SJCRH30 (cell line): Measurements from ENCODE around the gene TMEM107. TPM values are rescaled to one million over a fixed set of nuclear protein-coding genes. Genes with fewer than 3 reads are reported as not detected.
A peak's percentile ranks its signal among the peaks of the same experiment; 100 is the strongest.

Experiments used
- DNase-seq, 2 experiments: peaks; one replicate each; pipeline ENCODE4 v3.0.0-alpha.2; 2015 to 2020
- H3K27ac ChIP-seq: fragments of 250-450 bp; sonication (Bioruptor Pico); 2 replicates; pipeline ENCODE4 v1.5.1; 2020; ENCODE audit warnings: mild to moderate bottlenecking, moderate library complexity
- H3K27me3 ChIP-seq: fragments of 250-450 bp; sonication (Bioruptor Pico); 2 replicates; pipeline ENCODE4 v1.5.1; 2020; ENCODE audit warnings: mild to moderate bottlenecking, moderate library complexity
- H3K36me3 ChIP-seq: fragments of 250-450 bp; sonication (Bioruptor Pico); 2 replicates; pipeline ENCODE4 v1.5.1; 2020; ENCODE audit warnings: mild to moderate bottlenecking, moderate library complexity
- H3K4me1 ChIP-seq: fragments of 250-450 bp; sonication (Bioruptor Pico); 2 replicates; pipeline ENCODE4 v1.5.1; 2020; ENCODE audit warnings: mild to moderate bottlenecking, moderate library complexity
- H3K4me3 ChIP-seq: fragments of 250-450 bp; sonication (Bioruptor Pico); 2 replicates; pipeline ENCODE4 v1.5.1; 2020; ENCODE audit warnings: mild to moderate bottlenecking, moderate library complexity
- H3K9me3 ChIP-seq: fragments of 250-450 bp; sonication (Bioruptor Pico); replicated peaks from 2 replicates; pipeline ENCODE4 v1.5.1; 2020; ENCODE audit warnings: mild to moderate bottlenecking, moderate library complexity
- total RNA-seq: library from RNA; depleted of rRNA; stranded (reverse); fragments of >200 nt; shearing (Covaris generic); gene quantifications from 2 replicates; pipeline ENCODE4 v1.2.3, GENCODE V29; 2014

The TMEM107 gene
- total RNA-seq, 1 experiment from 2014 or later = 13.0 TPM

DNA sequence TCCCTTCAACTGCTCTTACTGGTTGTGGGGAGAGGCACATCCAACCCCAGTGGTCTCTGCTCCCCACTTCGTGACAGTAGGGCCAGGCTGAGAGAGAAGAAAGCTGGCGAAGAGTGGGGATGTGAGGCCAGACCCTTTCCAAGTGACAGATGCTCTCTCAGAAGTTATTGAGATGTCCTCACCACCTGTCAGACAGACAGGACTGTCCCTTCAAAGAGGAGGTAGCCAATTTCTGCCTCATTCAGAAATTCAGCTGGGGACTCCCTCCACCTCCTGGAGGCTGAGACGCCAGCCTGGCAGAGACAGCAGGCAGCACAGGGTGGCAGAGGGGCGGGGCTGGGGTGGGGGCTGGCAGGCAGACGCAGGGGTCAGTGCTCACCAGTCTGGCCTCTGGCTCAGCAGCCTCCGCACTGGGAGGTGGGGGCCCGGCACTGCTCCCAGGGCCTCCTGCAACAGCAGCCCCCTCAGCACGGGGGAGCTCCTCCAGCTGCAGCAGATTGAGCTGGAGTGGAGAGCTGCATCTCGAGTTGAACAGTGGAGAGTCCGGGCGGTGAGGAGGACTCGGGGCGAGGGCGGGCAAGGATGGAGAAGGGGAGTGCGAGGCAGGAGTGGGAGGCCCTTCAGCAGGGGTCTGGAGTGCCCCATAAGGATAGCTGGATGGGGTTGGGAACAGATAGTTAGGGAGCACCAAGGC lies 33.1 kb downstream of the TMEM107 start:
- H3K9me3 ChIP-seq = no peaks in the 10 kb centered on the region
- no peaks in the 10 kb centered on the region; the same call in 1 of the 2 replicates for H3K36me3 ChIP-seq
- no peaks in the 10 kb centered on the region for H3K27me3 ChIP-seq
- no peak overlapping the region for H3K27ac ChIP-seq
- no peak for DNase-seq
- H3K4me3 ChIP-seq = no peak overlapping the region
- H3K4me1 ChIP-seq = peaks cover 3% of the 10 kb centered on the region; the same call in 1 of the 2 replicates

GRCh38 chr17:8142158-8142886 lies 33.9 kb downstream of the TMEM107 start:
- Histone ChIP-seq H3K27me3 (no peaks in the 10 kb centered on the region), H3K36me3 (no peaks in the 10 kb centered on the region; the same call in 1 of the 2 replicates), H3K27ac (no peak overlapping the region), H3K4me1 (peaks cover 3% of the 10 kb centered on the region; the same call in 1 of the 2 replicates), H3K9me3 (no peaks in the 10 kb centered on the region), H3K4me3 (no peak overlapping the region)
- no peak for DNase-seq

GRCh38 chr17:8141741-8142140 lies 34.4 kb downstream of the TMEM107 start:
- H3K36me3 ChIP-seq = no peaks in the 10 kb centered on the region; the same call in 1 of the 2 replicates
- no peak for DNase-seq

DNA sequence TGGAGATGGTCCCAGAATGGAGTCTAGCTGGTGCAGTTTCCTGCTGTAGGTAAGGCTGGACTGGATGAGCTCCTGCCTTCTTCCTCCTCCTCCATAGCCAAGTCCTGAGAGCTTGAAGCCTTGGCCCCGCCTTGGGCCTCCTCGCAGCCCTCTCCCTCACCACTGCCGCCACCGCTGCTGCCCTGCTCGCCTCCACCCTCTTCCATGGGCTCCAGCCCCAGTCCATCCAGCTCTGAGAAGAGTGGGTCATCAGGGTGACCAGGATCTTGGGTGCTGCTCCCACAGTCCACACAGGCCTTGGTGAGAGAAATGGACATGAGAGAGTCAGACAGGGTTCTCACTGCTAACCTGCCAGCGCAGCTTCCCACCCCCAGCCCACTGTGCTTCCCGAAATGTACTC lies 35.1 kb downstream of the TMEM107 start:
- DNase-seq = no peak
- H3K27me3 ChIP-seq = no peaks in the 10 kb centered on the region

More at GRCh38 chr17:8141741-8142140, 34.4 kb downstream of the TMEM107 start:
- no peaks in the 10 kb centered on the region for H3K27me3 ChIP-seq
- no peak overlapping the region for H3K27ac ChIP-seq
- no peaks in the 10 kb centered on the region for H3K9me3 ChIP-seq
- H3K4me1 ChIP-seq = peaks cover 3% of the 10 kb centered on the region; the same call in 1 of the 2 replicates
- H3K4me3 ChIP-seq = no peak overlapping the region

DNA sequence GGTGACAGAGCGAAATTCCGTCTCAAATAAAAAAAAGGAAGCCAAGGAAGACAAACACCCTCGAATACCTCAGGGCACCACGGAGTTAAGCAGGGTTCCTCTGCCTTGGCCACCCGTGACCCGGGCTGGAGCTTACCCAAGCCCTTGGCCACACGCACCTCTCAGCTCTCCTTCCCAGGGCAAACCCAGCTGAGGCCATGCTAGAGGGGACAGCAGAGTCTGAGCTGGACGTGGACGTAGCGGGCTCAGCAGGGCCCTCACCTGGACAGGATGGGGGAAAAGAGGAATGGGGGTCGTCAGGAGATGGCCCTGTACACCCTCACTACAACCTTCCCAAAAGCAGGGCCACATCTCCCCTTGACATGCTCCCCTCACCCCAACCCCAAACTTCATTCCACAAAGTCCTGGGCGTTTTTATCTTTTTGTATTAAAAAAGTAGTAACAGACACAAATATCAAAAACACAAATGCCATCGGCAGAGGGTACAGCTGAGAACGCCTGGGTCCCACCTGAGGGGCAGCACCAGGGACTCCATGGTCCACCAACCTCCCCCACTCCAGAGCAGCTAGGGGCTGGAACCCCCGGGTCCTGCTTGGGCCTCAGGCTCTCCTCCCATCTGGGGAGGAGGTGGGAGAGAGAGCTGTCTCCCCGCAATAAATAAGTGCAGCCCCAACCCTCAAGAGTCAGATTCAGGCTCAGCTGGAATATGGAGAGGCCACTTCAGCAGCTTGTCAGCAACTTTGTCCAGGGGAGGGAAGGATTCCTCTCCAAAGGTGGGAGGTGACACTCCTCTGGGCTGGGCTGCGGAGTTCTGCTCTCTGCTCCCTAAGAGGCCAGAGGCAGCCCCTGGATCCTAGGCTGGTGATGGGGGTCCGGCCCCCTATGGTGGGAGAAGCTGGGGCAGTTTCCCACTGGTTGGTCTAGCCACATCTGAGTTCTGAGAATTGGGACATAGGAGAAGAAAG lies 35.8 kb downstream of the TMEM107 start:
- Histone ChIP-seq H3K4me3 (no peak overlapping the region), H3K36me3 (no peaks in the 10 kb centered on the region; the same call in 1 of the 2 replicates), H3K27ac (no peak overlapping the region), H3K27me3 (no peaks in the 10 kb centered on the region), H3K4me1 (peaks cover 3% of the 10 kb centered on the region; the same call in 1 of the 2 replicates), H3K9me3 (no peaks in the 10 kb centered on the region)
- no peak for DNase-seq

More for the DNA sequence above, 35.1 kb downstream of the TMEM107 start:
- H3K4me1 ChIP-seq = peaks cover 3% of the 10 kb centered on the region; the same call in 1 of the 2 replicates
- H3K36me3 ChIP-seq = no peaks in the 10 kb centered on the region; the same call in 1 of the 2 replicates
- H3K9me3 ChIP-seq = no peaks in the 10 kb centered on the region
- no peak overlapping the region for H3K4me3 ChIP-seq
- no peak overlapping the region for H3K27ac ChIP-seq

DNA sequence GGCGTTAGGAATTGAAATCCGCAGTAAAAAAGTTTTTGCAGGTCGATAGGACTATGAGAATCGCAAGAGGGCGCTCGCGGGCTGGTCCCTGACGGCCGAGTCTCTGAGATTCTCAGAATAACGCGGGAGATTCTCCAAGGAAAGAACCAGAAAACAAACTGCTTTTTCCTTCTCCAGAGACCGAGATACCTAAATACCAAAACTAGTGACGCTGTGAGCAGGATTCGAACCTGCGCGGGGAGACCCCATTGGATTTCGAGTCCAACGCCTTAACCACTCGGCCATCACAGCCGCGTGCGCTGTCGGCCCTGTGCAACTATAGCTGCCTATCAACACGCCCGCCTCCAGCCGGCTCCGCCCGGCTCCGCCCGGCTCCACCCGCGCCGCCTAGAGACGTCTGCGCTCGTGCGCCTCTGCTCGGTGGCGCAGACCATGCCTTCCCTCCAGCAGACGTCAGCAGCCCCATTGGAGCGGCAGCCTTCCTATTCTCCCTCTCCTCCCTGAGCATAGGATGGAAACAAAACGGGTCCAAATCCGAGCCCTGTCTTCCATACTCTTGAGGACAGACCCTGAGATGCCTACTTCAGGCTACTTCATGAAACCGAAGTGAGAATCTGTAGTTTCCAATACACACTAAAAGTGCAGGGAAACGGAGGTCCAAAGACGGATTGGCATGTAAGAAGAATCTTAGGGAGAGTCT lies 37.4 kb downstream of the TMEM107 start:
- Histone ChIP-seq H3K4me1 (peaks cover 3% of the 10 kb centered on the region; the same call in 1 of the 2 replicates), H3K4me3 (peak overlapping the region; percentile 58), H3K27ac (peak overlapping the region; percentile 48), H3K9me3 (no peaks in the 10 kb centered on the region), H3K27me3 (no peaks in the 10 kb centered on the region), H3K36me3 (no peaks in the 10 kb centered on the region; the same call in 1 of the 2 replicates)
- peak; percentile 91 to 96 for DNase-seq

DNA sequence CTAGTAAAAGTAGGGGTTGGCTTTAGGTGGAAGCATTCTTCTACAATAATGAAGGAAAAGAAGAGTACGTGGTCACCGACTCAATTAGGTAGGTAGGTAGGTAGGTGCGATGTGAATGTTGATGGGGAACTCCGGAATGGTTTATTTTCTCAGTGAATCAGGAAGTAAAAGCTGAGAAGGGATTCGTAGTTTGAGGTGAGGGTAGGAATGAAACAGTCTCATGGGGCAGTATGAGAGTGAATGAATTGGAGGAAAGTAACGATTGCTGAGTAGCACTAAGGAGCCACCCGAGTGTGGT lies 37.9 kb downstream of the TMEM107 start:
- peaks cover 3% of the 10 kb centered on the region; the same call in 1 of the 2 replicates for H3K4me1 ChIP-seq
- peak overlapping the region; percentile 53 for H3K4me3 ChIP-seq
- no peak overlapping the region for H3K27ac ChIP-seq
- no peak for DNase-seq
- no peaks in the 10 kb centered on the region for H3K9me3 ChIP-seq
- no peaks in the 10 kb centered on the region for H3K27me3 ChIP-seq
- H3K36me3 ChIP-seq = no peaks in the 10 kb centered on the region; the same call in 1 of the 2 replicates

DNA sequence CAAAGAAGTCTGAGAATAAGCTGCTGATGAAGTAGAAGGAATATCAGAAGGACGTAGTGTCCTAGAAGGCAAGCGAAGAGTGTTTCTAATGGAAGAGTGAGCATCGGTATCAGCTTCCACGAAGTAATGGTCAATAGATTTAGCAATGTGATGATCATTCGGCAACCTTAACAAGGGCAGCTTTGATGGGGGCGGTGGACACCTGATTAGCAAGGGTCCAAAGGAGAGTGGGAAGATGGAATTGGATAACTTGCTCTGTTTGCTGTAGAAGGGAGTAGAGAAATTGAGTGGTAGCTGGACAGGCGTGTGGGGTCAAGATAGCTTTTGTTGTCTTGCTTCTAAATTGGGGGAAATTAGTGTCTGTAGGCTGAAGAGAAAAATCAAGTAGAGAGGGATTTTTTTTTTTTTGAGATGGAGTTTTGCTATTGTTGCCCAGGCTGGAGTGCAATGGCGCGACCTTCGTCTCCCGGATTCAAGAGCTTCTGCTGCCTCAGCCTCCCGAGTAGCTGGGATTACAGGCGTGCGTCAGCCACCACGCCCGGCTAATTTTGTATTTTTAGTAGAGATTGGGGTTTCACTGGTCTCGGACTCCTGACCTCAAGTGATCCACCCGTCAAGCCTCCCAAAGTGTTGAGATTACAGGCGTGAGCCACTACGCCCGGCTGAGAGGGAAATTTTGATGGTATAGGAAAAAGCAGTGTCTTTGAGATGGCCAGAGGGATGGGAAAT lies 38.4 kb downstream of the TMEM107 start:
- no peak overlapping the region for H3K27ac ChIP-seq
- H3K9me3 ChIP-seq = no peaks in the 10 kb centered on the region
- no peaks in the 10 kb centered on the region; the same call in 1 of the 2 replicates for H3K36me3 ChIP-seq
- H3K4me3 ChIP-seq = peak overlapping the region; percentile 53
- H3K4me1 ChIP-seq = peaks cover 3% of the 10 kb centered on the region; the same call in 1 of the 2 replicates
- no peak for DNase-seq
- H3K27me3 ChIP-seq = no peaks in the 10 kb centered on the region

- H3K4me1 ChIP-seq = no peaks in the 10 kb centered on the region
- H3K36me3 ChIP-seq = no peaks in the 10 kb centered on the region
- no peak for DNase-seq
- no peak overlapping the region for H3K27ac ChIP-seq
- no peak overlapping the region for H3K4me3 ChIP-seq
- no peaks in the 10 kb centered on the region for H3K9me3 ChIP-seq
- H3K27me3 ChIP-seq = no peaks in the 10 kb centered on the region
Measured at GRCh38 chr17:8133941-8134340, 42.2 kb downstream of the TMEM107 start.

GRCh38 chr17:8133399-8133798 lies 42.8 kb downstream of the TMEM107 start:
- H3K27ac ChIP-seq = no peak overlapping the region
- no peak for DNase-seq
- H3K4me3 ChIP-seq = no peak overlapping the region
- H3K27me3 ChIP-seq = no peaks in the 10 kb centered on the region
- no peaks in the 10 kb centered on the region for H3K4me1 ChIP-seq
- H3K9me3 ChIP-seq = no peaks in the 10 kb centered on the region
- no peaks in the 10 kb centered on the region for H3K36me3 ChIP-seq

DNA sequence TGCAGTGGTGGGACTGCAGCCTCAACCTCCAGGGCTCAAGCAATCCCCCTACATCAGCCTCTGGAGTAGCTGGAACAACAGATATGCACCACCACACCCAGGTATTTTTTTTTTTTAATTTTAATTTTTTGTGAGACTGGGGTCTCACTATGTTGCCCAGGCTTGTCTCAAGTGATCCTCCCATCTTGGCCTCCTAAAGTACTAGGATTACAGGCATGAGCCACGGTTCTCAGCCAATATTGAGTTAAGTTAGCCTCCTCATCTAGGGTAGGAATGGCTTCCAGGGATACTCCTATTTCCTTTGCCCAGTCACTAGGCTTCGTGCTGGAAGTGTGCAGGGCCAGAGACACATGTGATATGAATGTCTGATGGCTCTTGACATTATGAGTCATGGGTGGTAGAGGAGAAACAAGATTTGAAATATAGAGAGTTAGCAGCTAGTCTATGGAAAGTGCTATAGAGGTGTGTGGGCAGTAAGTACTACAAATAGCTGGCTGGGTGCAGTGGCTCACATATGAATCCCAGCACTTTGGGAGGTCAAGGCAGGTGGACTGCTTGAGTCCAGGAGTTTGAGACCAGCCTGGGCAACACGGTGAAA lies 44.2 kb downstream of the TMEM107 start:
- no peak for DNase-seq
- H3K36me3 ChIP-seq = no peaks in the 10 kb centered on the region
- no peak overlapping the region for H3K27ac ChIP-seq
- H3K9me3 ChIP-seq = no peaks in the 10 kb centered on the region
- H3K4me1 ChIP-seq = no peaks in the 10 kb centered on the region
- H3K27me3 ChIP-seq = no peaks in the 10 kb centered on the region
- no peak overlapping the region for H3K4me3 ChIP-seq

- Histone ChIP-seq H3K36me3 (no peaks in the 10 kb centered on the region), H3K27ac (no peak overlapping the region), H3K27me3 (no peaks in the 10 kb centered on the region), H3K4me3 (no peak overlapping the region), H3K4me1 (no peaks in the 10 kb centered on the region; the same call in 1 of the 2 replicates), H3K9me3 (no peaks in the 10 kb centered on the region)
- DNase-seq = no peak
Measured at GRCh38 chr17:8128125-8128784, 47.9 kb downstream of the TMEM107 start.
